CD1c-positive myeloid dendritic cell (primary cell): ENCODE measurements around the gene SSB.
"Not testable (repeated sequence)": the region's sequence is repeated elsewhere in the genome, so short reads cannot be mapped to it uniquely, and the experiment has no call there.

Source experiments
- DNase-seq: peaks from one replicate; pipeline ENCODE4 v3.0.0-alpha.2; 2016; ENCODE audit errors: extremely low spot score

The SSB gene

GRCh38 chr2:169828141-169828811 lies 29.6 kb downstream of the SSB start:
- peak; percentile 57 for DNase-seq

GRCh38 chr2:169834401-169834800 lies 35.7 kb downstream of the SSB start:
- no peak for DNase-seq

- DNase-seq: no peak
These were observed 40.2 kb downstream of the SSB start for GRCh38 chr2:169838743-169839489.

GRCh38 chr2:169839954-169840746 lies 41.5 kb downstream of the SSB start:
- DNase-seq: no peak

GRCh38 chr2:169840747-169841142 lies 42.1 kb downstream of the SSB start:
- no peak for DNase-seq

GRCh38 chr2:169841625-169842024 lies 43.0 kb downstream of the SSB start:
- not testable (repeated sequence) for DNase-seq

- DNase-seq: no peak
These were observed 46.3 kb downstream of the SSB start for GRCh38 chr2:169845016-169845415.

GRCh38 chr2:169848959-169849693 lies 50.5 kb downstream of the SSB start:
- DNase-seq: not testable (repeated sequence)

GRCh38 chr2:169849710-169850109 lies 51.0 kb downstream of the SSB start:
- no peak for DNase-seq

- DNase-seq: no peak
These were observed 54.5 kb downstream of the SSB start for GRCh38 chr2:169853041-169853668.

GRCh38 chr2:169855281-169856258 lies 56.9 kb downstream of the SSB start:
- not testable (repeated sequence) for DNase-seq

- DNase-seq: no peak
These were observed 60.8 kb downstream of the SSB start for GRCh38 chr2:169859423-169859822.

- DNase-seq: no peak
These were observed 61.5 kb downstream of the SSB start for GRCh38 chr2:169860149-169860548.
